Activated T-cell treated with anti-CD3 and anti-CD28 coated beads, Interleukin-2, amount 50 U/mL, for 1 hour (primary cell): Measurements from ENCODE around the gene CAPN15.

ENCODE experiments used
- DNase-seq: peaks from one replicate; pipeline ENCODE4 v3.0.0-alpha.2; 2020

The CAPN15 gene

DNA sequence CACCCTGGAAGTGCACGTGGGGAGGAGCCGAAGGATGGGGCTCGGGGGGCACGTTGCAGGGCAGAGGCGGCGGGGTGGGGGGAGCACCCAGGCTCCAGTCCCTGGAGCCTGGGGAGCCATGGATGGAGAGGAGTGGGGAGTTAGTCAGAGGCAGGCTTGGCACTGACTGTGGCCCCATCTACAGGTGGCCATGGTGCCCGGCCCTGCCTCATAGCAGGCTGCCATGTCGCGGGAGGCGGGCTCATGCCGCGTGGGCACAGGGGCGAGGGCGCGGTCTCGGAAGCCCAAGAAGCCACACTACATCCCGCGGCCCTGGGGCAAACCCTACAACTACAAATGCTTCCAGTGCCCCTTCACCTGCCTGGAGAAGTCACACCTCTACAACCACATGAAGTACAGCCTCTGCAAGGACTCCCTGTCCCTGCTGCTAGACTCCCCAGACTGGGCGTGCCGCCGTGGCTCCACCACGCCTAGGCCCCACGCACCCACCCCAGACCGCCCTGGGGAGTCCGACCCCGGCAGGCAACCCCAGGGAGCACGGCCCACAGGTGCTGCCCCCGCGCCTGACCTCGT, 35.6 kb downstream of the CAPN15 start:
- no peak for DNase-seq

GRCh38 chr16:564690-565418, 37.3 kb downstream of the CAPN15 start:
- DNase-seq: no peak

DNA sequence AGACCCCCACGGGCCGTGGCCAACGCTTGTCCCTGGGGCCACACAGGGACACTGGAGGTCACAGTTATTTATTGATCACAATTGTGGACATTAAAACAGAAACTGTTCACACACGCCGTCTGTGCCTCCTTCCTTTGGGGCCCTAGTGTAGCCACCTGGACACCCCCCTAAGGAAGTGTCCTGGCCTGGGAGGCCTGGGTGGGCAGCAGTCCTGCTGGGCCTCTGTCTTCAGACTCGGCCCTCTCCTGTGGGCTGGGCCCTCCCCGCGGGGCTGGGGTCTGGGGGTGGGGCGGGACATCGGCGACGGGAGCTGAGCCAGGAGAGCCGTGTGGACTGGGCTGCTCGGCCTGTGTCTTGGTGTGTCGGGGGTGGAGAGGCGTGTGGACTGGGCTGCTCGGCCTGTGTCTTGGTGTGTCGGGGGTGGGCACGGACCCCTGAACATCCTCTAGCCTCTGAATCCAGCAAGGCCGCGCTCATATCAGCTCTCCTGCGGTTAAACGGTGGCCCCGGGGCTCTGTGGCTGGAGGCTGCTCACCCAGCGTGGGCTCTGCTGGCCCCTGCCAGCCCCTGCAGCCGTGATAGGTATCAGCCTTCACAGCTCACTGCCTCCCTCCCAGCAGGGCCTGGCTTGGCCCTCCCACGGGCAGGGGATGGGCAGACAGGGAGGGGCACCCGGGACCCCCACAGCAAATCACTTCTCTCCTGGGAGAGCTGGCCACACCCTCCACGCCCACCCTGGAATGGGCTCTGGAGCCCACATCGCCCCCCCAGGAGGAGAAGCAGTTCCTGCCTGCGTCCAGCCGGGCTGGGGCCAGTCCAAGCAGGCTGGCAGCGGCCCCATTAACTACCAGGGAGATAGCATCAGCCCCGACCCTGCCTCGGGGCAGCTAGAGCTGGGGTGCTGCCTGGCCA, 38.2 kb downstream of the CAPN15 start:
- no peak for DNase-seq

- DNase-seq: peak; percentile 43
Measured at GRCh38 chr16:566475-567372, 39.2 kb downstream of the CAPN15 start, which contains the start of gene NHLRC4. TSS of gene NHLRC4 (plus strand) at chr16:567005. CDS start at chr16:568048, 1,043 bp downstream.

GRCh38 chr16:567373-568256, 40.1 kb downstream of the CAPN15 start:
- DNase-seq: no peak

- no peak for DNase-seq
Measured at GRCh38 chr16:568401-569258, 41.1 kb downstream of the CAPN15 start.

- peak; percentile 79 for DNase-seq
Measured at GRCh38 chr16:569445-570254, 42.1 kb downstream of the CAPN15 start, which contains the start of gene PIGQ. TSS of gene PIGQ (plus strand) at chr16:569968. CDS start at chr16:574075, 4,107 bp downstream.

DNA sequence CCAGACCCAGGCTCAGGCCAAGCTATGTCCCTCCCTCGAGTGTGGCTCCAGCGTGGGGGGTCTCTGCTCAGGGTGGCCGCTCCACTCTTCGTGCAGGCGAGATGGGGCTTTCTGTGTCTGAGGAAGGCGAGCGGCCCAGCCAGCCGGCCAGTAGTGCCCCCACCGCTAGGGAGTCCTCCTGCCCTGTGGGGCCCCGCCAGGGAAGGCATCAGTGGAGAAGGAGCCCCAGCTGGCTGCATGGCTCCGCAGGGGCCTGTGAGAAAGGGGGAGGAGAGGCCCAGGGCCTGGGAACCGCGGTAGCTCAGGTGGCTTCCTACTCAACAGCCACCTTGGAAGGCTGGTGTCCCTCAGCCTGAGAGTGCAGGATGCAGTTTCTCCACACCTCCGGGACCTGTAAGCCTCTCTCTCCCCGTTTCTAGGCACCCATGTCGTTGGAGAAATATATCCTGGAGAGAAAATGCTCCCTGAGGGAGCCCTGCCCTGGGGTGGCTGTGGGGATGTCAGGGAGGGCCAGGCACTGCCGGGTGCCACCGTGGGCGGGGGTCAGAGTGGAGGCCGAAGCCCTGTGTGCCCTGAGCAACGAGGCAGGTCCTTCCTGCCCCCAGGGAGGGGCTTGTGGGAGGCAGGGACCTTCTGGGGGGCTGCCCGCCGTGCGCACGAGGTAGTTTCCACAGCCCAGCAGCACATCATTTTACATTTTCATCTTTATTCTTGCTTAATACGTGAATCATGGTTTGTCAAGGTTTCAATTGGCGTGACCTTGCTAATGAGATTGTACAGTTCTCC, 45.5 kb downstream of the CAPN15 start:
- DNase-seq: no peak

GRCh38 chr16:574021-574760, 46.7 kb downstream of the CAPN15 start:
- no peak for DNase-seq

DNA sequence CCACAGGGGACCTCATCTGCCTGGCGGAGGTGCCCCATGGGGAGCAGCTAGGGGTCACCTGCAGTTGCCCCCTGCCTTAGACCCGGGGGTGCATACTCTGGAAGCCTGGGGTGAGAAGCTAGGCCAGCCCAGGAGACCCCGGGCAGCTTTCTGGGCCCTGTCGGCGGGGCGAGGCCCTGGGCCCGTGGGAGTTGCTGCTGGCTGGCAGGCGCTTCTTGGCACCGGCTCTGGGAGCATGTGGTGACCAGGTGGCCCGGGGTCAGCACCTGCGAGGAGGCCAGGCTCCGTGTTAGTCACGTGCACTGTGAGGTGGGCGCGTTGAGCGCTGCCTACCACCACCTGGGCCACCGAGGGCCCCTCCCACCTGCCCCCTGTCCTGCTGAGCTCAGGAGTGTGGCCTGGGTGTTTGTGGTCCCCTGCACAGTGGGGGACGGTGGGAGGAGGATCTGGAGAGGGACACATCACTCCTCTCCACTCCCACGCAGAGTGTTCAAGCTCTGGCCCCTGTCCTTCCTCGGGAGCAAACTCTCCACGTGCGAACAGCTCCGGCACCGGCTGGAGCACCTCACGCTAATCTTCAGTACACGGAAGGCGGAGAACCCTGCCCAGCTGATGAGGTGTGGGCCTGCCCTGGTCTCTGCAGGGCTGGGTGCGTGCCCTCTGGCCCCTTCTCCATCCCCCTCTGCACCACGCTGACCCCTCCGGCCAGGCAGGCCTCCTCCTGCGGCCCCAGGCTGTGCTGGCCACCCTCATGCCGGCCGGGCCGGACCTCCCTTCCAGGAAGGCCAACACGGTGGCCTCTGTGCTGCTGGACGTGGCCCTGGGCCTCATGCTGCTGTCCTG, 48.1 kb downstream of the CAPN15 start:
- no peak for DNase-seq

GRCh38 chr16:576197-576822, 48.8 kb downstream of the CAPN15 start:
- no peak for DNase-seq

DNA sequence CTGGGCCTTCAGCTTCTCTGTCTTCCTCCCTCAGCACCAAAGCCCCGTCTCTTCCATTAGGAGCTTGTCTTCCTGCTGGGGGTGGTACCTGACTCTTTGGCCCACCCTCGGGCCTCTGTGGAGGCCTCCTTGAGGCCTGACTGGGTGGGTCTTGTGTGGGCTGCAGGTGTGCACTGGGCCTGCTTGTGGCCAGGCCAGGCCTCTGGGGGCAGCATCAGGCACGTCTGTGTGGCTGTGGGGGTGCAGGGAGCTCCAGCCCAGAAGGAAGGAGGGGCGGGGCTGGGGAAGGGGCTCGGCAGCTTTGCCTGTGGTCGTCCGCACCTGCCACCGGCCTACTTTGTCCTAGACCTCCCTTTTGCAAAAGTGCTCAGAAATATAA, 49.3 kb downstream of the CAPN15 start:
- DNase-seq: no peak

GRCh38 chr16:577796-578195, 50.3 kb downstream of the CAPN15 start:
- DNase-seq: no peak

DNA sequence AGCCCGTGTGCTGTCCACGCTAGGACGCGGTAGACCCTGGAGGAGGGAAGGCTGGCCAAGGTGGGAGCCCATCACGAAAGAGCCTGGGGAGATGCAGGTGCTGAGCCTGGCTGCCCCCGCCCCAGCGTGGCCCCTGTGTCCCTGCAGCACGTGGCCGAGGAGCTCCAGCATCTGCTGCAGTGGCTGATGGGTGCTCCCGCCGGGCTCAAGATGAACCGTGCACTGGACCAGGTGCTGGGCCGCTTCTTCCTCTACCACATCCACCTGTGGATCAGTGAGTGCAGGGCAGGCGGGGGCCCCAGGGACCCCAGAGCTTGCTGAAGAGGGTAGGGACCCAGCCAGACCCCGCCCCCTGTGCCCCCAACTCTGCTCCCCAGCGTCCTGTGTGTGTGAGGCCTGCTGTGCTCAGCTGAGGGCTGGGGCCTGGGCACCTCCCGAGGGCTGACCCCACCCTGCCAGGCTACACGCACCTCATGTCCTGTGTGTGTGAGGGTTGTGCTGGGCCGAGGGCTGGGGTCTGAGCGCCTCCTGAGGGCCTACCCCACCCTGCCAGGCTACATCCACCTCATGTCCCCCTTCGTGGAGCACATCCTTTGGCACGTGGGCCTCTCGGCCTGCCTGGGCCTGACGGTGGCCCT, 50.8 kb downstream of the CAPN15 start:
- DNase-seq: no peak

GRCh38 chr16:578870-579405, 51.4 kb downstream of the CAPN15 start:
- peak; percentile 67 for DNase-seq
